ENCODE results near the gene CD300LF.

Gene CD300LF

GRCh38 chr17:74713171-74713755, 540 bp upstream of the CD300LF start:
- no peaks in the 10 kb centered on the region for H3K36me3 ChIP-seq
- no peaks in the 10 kb centered on the region for H3K9me3 ChIP-seq (ENCODE audit: severe bottlenecking)
- no peak overlapping the region for H3K4me3 ChIP-seq (ENCODE audit: low read depth, low read length)
- no peak for TF ChIP-seq CTCF (IDR thresholded peaks at IDR 0.05; ENCODE audit: low read depth, low read length)
- H3K27ac ChIP-seq = no peak overlapping the region
- H3K27me3 ChIP-seq (ENCODE audit: insufficient read depth, low read depth, severe bottlenecking) = no peaks in the 10 kb centered on the region
- no peak for DNase-seq

GRCh38 chr17:74712301-74712700, 422 bp downstream of the CD300LF start:
- H3K4me3 ChIP-seq (ENCODE audit: low read depth, low read length) = no peak overlapping the region
- H3K27ac ChIP-seq = no peak overlapping the region
- TF ChIP-seq CTCF (IDR thresholded peaks at IDR 0.05; ENCODE audit: low read depth, low read length) = no peak
- DNase-seq = no peak
- no peaks in the 10 kb centered on the region for H3K36me3 ChIP-seq
- H3K9me3 ChIP-seq (ENCODE audit: severe bottlenecking) = no peaks in the 10 kb centered on the region
- H3K27me3 ChIP-seq (ENCODE audit: insufficient read depth, low read depth, severe bottlenecking) = no peaks in the 10 kb centered on the region

GRCh38 chr17:74711058-74711824, 1.5 kb downstream of the CD300LF start:
- no peaks in the 10 kb centered on the region for H3K27me3 ChIP-seq (ENCODE audit: insufficient read depth, low read depth, severe bottlenecking)
- H3K4me3 ChIP-seq (ENCODE audit: low read depth, low read length) = no peak overlapping the region
- no peak for DNase-seq
- no peaks in the 10 kb centered on the region for H3K36me3 ChIP-seq
- H3K27ac ChIP-seq = no peak overlapping the region
- no peaks in the 10 kb centered on the region for H3K9me3 ChIP-seq (ENCODE audit: severe bottlenecking)
- TF ChIP-seq CTCF (IDR thresholded peaks at IDR 0.05; ENCODE audit: low read depth, low read length) = no peak

GRCh38 chr17:74704544-74704943, 8.2 kb downstream of the CD300LF start:
- Histone ChIP-seq H3K27ac (no peak overlapping the region), H3K36me3 (peaks cover 5% of the 10 kb centered on the region), H3K9me3 (ENCODE audit: severe bottlenecking) (no peaks in the 10 kb centered on the region), H3K4me3 (ENCODE audit: low read depth, low read length) (no peak overlapping the region), H3K27me3 (ENCODE audit: insufficient read depth, low read depth, severe bottlenecking) (no peaks in the 10 kb centered on the region)
- no peak for DNase-seq
- no peak for TF ChIP-seq CTCF (IDR thresholded peaks at IDR 0.05; ENCODE audit: low read depth, low read length)

- Histone ChIP-seq H3K36me3 (peaks cover 5% of the 10 kb centered on the region), H3K4me3 (ENCODE audit: low read depth, low read length) (no peak overlapping the region), H3K9me3 (ENCODE audit: severe bottlenecking) (no peaks in the 10 kb centered on the region), H3K27ac (no peak overlapping the region), H3K27me3 (ENCODE audit: insufficient read depth, low read depth, severe bottlenecking) (no peaks in the 10 kb centered on the region)
- no peak for TF ChIP-seq CTCF (IDR thresholded peaks at IDR 0.05; ENCODE audit: low read depth, low read length)
- no peak for DNase-seq
These were observed 9.4 kb downstream of the CD300LF start for GRCh38 chr17:74703311-74703710.

Data from WERI-Rb-1 (cell line).